HL-60 (cell line): Measurements from ENCODE around the gene UBE2J2.

Source experiments
- DNase-seq, 2 experiments: peaks; one replicate each; pipeline ENCODE4 v3.0.0-alpha.2; 2010 to 2020; ENCODE audit warnings: low read depth in 1 of 2, low spot score in 1 of 2
- H3K27ac ChIP-seq: fragments of 250-450 bp; sonication (Bioruptor Pico); replicated peaks from 2 replicates; pipeline ENCODE4 v1.5.1; 2020; ENCODE audit warnings: mild to moderate bottlenecking, moderate library complexity
- H3K27me3 ChIP-seq: fragments of 250-450 bp; sonication (Bioruptor Pico); 2 replicates; pipeline ENCODE4 v1.5.1; 2021; ENCODE audit warnings: mild to moderate bottlenecking, moderate library complexity; ENCODE audit not compliant: insufficient read depth, poor library complexity, severe bottlenecking
- H3K4me3 ChIP-seq: replicated peaks from 2 replicates; pipeline ENCODE4 v1.5.1; 2011; ENCODE audit warnings: mild to moderate bottlenecking, control low read depth, low read length; ENCODE audit not compliant: insufficient read depth
- GABPA ChIP-seq: IDR thresholded peaks from 2 replicates; pipeline ENCODE4 v1.6.1; 2012; ENCODE audit warnings: low read depth
- POLR2AphosphoS5 ChIP-seq: IDR thresholded peaks from 2 replicates; pipeline ENCODE4 v1.6.1; 2012; ENCODE audit warnings: low read depth
- SPI1 ChIP-seq: IDR thresholded peaks from 2 replicates; pipeline ENCODE4 v1.6.1; 2012; ENCODE audit warnings: low read depth, mild to moderate bottlenecking, borderline replicate concordance
- TF ChIP-seq, protein P1 (sequence below): IDR thresholded peaks from 2 replicates; pipeline ENCODE4 v1.6.1; 2012; ENCODE audit warnings: low read depth; ENCODE audit not compliant: insufficient replicate concordance
- TF ChIP-seq, protein P2 (sequence below): IDR thresholded peaks from one replicate; pipeline ENCODE4 v1.5.1; 2011; ENCODE audit warnings: low read length, control low read depth, inconsistent platforms; ENCODE audit not compliant: insufficient read depth

UBE2J2 gene

DNA sequence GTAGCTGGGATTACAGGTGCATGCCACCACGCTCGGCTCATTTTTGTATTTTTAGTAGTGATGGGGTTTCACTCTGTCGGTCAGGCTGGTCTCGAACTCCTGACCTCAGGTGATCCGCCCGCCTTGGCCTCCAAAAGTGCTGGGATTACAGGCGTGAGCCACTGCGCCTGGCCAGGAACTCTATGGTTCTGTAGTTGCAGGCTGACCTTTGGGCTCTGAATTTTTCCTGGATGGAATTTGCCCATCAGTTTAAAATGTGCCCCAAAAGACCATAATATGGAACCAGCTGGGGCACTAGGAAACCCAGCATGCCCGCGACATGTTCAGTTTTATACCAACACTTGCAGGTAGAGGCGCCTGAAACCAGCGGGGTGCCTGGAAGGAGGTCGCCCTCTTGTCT, 5.0 kb upstream of the UBE2J2 start:
- Histone ChIP-seq H3K27ac (no peak overlapping the region), H3K4me3 (no peak overlapping the region), H3K27me3 (no peaks in the 10 kb centered on the region)
- no peak for DNase-seq
- TF ChIP-seq, protein P1, sequence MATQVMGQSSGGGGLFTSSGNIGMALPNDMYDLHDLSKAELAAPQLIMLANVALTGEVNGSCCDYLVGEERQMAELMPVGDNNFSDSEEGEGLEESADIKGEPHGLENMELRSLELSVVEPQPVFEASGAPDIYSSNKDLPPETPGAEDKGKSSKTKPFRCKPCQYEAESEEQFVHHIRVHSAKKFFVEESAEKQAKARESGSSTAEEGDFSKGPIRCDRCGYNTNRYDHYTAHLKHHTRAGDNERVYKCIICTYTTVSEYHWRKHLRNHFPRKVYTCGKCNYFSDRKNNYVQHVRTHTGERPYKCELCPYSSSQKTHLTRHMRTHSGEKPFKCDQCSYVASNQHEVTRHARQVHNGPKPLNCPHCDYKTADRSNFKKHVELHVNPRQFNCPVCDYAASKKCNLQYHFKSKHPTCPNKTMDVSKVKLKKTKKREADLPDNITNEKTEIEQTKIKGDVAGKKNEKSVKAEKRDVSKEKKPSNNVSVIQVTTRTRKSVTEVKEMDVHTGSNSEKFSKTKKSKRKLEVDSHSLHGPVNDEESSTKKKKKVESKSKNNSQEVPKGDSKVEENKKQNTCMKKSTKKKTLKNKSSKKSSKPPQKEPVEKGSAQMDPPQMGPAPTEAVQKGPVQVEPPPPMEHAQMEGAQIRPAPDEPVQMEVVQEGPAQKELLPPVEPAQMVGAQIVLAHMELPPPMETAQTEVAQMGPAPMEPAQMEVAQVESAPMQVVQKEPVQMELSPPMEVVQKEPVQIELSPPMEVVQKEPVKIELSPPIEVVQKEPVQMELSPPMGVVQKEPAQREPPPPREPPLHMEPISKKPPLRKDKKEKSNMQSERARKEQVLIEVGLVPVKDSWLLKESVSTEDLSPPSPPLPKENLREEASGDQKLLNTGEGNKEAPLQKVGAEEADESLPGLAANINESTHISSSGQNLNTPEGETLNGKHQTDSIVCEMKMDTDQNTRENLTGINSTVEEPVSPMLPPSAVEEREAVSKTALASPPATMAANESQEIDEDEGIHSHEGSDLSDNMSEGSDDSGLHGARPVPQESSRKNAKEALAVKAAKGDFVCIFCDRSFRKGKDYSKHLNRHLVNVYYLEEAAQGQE, result no peak
- TF ChIP-seq SPI1 (no peak), POLR2AphosphoS5 (no peak)
- TF ChIP-seq, protein P2, sequence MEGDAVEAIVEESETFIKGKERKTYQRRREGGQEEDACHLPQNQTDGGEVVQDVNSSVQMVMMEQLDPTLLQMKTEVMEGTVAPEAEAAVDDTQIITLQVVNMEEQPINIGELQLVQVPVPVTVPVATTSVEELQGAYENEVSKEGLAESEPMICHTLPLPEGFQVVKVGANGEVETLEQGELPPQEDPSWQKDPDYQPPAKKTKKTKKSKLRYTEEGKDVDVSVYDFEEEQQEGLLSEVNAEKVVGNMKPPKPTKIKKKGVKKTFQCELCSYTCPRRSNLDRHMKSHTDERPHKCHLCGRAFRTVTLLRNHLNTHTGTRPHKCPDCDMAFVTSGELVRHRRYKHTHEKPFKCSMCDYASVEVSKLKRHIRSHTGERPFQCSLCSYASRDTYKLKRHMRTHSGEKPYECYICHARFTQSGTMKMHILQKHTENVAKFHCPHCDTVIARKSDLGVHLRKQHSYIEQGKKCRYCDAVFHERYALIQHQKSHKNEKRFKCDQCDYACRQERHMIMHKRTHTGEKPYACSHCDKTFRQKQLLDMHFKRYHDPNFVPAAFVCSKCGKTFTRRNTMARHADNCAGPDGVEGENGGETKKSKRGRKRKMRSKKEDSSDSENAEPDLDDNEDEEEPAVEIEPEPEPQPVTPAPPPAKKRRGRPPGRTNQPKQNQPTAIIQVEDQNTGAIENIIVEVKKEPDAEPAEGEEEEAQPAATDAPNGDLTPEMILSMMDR, result no peak

DNA sequence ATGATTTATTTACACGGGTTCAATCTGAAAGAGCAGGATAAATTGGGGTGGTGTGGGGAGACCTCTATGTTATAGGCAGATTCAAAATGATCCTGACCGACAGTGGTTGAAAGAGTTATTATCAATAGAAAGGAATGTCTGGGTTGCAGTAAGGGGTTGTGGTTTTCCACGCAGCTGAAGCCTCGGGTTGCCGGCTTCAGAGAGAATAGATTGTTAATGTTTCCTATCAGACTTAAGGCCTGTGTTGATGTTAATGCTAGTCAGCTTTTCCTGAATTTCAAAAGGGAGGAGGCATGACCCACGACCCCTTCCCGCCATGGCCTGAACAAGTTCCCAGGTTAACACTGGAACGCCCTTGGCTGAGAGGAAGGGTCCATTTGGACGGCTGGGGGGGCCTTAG, 2.2 kb upstream of the UBE2J2 start:
- DNase-seq, result no peak
- TF ChIP-seq, protein P1, result no peak
- TF ChIP-seq GABPA, result no peak
- TF ChIP-seq, protein P2, result no peak
- no peak for TF ChIP-seq POLR2AphosphoS5
- no peak for TF ChIP-seq SPI1
- Histone ChIP-seq H3K27me3 (no peaks in the 10 kb centered on the region), H3K27ac (no peak overlapping the region), H3K4me3 (no peak overlapping the region)

DNA sequence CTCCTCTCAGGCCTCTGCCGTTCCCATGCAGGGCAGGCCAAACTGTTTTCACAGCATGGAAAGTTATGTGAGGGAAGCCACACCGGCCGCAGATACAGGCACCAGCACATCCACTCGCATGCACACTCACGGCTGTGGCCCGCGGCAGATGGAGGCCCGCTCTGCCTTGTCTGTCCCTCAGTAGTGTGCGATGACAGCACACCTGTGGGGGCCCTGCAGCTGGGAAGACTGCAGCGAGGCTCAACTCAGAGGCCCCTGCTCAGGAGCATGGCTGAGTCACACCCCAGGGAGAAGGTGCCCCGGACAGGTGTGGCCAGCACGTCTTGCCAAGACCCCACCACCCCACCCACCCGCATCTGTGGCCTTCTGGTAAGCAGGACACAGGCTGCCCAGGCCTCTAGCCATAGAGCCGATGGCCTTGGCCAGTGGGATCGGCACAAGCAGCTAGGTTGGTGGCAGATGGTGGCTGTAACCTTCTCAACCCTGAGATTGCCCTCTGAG, 1.3 kb upstream of the UBE2J2 start:
- no peak overlapping the region for H3K4me3 ChIP-seq

More for the DNA sequence above, 1.3 kb upstream of the UBE2J2 start:
- no peak for TF ChIP-seq GABPA
- no peak for TF ChIP-seq POLR2AphosphoS5
- TF ChIP-seq, protein P2, result no peak
- no peak for TF ChIP-seq SPI1
- TF ChIP-seq, protein P1, result no peak
- Histone ChIP-seq H3K27ac (no peak overlapping the region), H3K27me3 (no peaks in the 10 kb centered on the region)
- no peak for DNase-seq
